GM23338 (cell line): Measurements from ENCODE around the gene APOBR. TPM values are rescaled to one million over a fixed set of nuclear protein-coding genes. Genes with fewer than 3 reads are reported as not detected.
"Not testable (repeated sequence)": the region's sequence is repeated elsewhere in the genome, so short reads cannot be mapped to it uniquely, and the experiment has no call there.

Experiments
- ATAC-seq: fragments of 200-7000 bp; cut with Tn5 transposase; 3 replicates; pipeline ENCODE4 v1.9.1; 2020
- DNase-seq: peaks from one replicate; pipeline ENCODE4 v3.0.0-alpha.2; 2015; ENCODE audit warnings: low spot score
- H2AFZ ChIP-seq: fragments of 200-600 bp; sonication (generic); 2 replicates; pipeline ENCODE4 v1.8.0; 2016; ENCODE audit warnings: antibody characterized with exemption, mild to moderate bottlenecking, moderate library complexity
- H3F3A ChIP-seq: fragments of 200-600 bp; sonication (generic); replicated peaks from 2 replicates; pipeline ENCODE4 v1.8.0; 2017; ENCODE audit warnings: antibody characterized with exemption, mixed run types, low read depth
- H3K27ac ChIP-seq: fragments of 200-600 bp; sonication (generic); 2 replicates; pipeline ENCODE4 v1.6.1; 2016; ENCODE audit warnings: low read depth
- H3K27me3 ChIP-seq: fragments of 200-600 bp; sonication (generic); 2 replicates; pipeline ENCODE4 v1.8.0; 2016; ENCODE audit warnings: mild to moderate bottlenecking, mixed run types, moderate library complexity; ENCODE audit not compliant: insufficient read depth
- H3K36me3 ChIP-seq: fragments of 200-600 bp; sonication (generic); 2 replicates; pipeline ENCODE4 v1.8.0; 2016; ENCODE audit warnings: mild to moderate bottlenecking; ENCODE audit not compliant: insufficient read depth
- H3K4me1 ChIP-seq: fragments of 200-600 bp; sonication (generic); 2 replicates; pipeline ENCODE4 v1.8.0; 2016; ENCODE audit warnings: mild to moderate bottlenecking, moderate library complexity; ENCODE audit not compliant: insufficient read depth
- H3K4me2 ChIP-seq: fragments of 200-600 bp; sonication (generic); 2 replicates; pipeline ENCODE4 v1.7.1; 2017; ENCODE audit warnings: mixed run types
- H3K4me3 ChIP-seq: fragments of 200-600 bp; sonication (generic); 2 replicates; pipeline ENCODE4 v1.6.1; 2016; ENCODE audit warnings: mixed run types
- H3K79me2 ChIP-seq: fragments of 200-600 bp; sonication (generic); replicated peaks from 2 replicates; pipeline ENCODE4 v1.8.0; 2017; ENCODE audit warnings: mild to moderate bottlenecking; ENCODE audit not compliant: insufficient read depth
- H3K9me2 ChIP-seq: fragments of 200-600 bp; sonication (generic); 2 replicates; pipeline ENCODE4 v1.8.0; 2017; ENCODE audit not compliant: insufficient read depth
- H4K20me1 ChIP-seq: fragments of 200-600 bp; sonication (generic); replicated peaks from 2 replicates; pipeline ENCODE4 v1.8.0; 2017; ENCODE audit warnings: mild to moderate bottlenecking; ENCODE audit not compliant: insufficient read depth
- H3K27ac Mint-ChIP-seq: 2 replicates; pipeline ENCODE4 v1.8.0; 2020; ENCODE audit warnings: inconsistent platforms, mild to moderate bottlenecking, moderate library complexity, mixed read lengths
- H3K27me3 Mint-ChIP-seq: 3 replicates; pipeline ENCODE4 v1.8.0; 2022; ENCODE audit warnings: low read depth, mild to moderate bottlenecking, moderate library complexity, mixed read lengths, inconsistent platforms; ENCODE audit not compliant: insufficient read depth, poor library complexity
- H3K36me3 Mint-ChIP-seq: 3 replicates; pipeline ENCODE4 v1.8.0; 2021; ENCODE audit warnings: low read depth, mild to moderate bottlenecking, inconsistent platforms, moderate library complexity, mixed read lengths
- H3K4me1 Mint-ChIP-seq: 3 replicates; pipeline ENCODE4 v1.8.0; 2020; ENCODE audit warnings: mild to moderate bottlenecking, inconsistent platforms, mixed read lengths
- H3K4me3 Mint-ChIP-seq: 3 replicates; pipeline ENCODE4 v1.8.0; 2021; ENCODE audit warnings: moderate library complexity, mild to moderate bottlenecking, inconsistent platforms, mixed read lengths
- H3K9me3 Mint-ChIP-seq: 3 replicates; pipeline ENCODE4 v1.8.0; 2020; ENCODE audit warnings: moderate library complexity, mild to moderate bottlenecking, inconsistent platforms, mixed read lengths
- EZH2 ChIP-seq: fragments of 200-600 bp; sonication (generic); IDR thresholded peaks from one replicate; pipeline ENCODE4 v1.8.0; 2017; ENCODE audit warnings: antibody characterized with exemption, mild to moderate bottlenecking, low read depth; ENCODE audit not compliant: unreplicated experiment
- EZH2phosphoT487 ChIP-seq: fragments of 200-600 bp; sonication (generic); IDR thresholded peaks from one replicate; pipeline ENCODE4 v1.8.1; 2018; ENCODE audit warnings: antibody characterized with exemption; ENCODE audit not compliant: unreplicated experiment
- JUNB ChIP-seq: IDR thresholded peaks from one replicate; pipeline ENCODE4 v1.6.1; 2016; ENCODE audit warnings: antibody characterized with exemption; ENCODE audit not compliant: unreplicated experiment
- NANOG ChIP-seq: IDR thresholded peaks from 2 replicates; pipeline ENCODE4 v1.6.1; 2016; ENCODE audit warnings: antibody characterized with exemption, borderline replicate concordance
- STAT1 ChIP-seq: IDR thresholded peaks from one replicate; pipeline ENCODE4 v1.6.1; 2016; ENCODE audit warnings: antibody characterized with exemption; ENCODE audit not compliant: unreplicated experiment
- ZNF114 ChIP-seq: fragments of 250-450 bp; sonication (Bioruptor Pico); IDR thresholded peaks from 2 replicates; pipeline ENCODE4 v1.5.0; 2020; ENCODE audit warnings: mild to moderate bottlenecking, moderate library complexity
- ZNF331 ChIP-seq: fragments of 250-450 bp; sonication (Bioruptor Pico); IDR thresholded peaks from 2 replicates; pipeline ENCODE4 v1.5.0; 2020; ENCODE audit warnings: low read depth, mild to moderate bottlenecking, moderate library complexity
- ZNF462 ChIP-seq: fragments of 250-450 bp; sonication (Bioruptor Pico); IDR thresholded peaks from 2 replicates; pipeline ENCODE4 v1.5.0; 2020; ENCODE audit warnings: mild to moderate bottlenecking, moderate library complexity
- polyA plus RNA-seq: library from polyadenylated mRNA; unstranded; fragments of >200 nt; fragmentation: Nextera tagmentation; extraction: Ambion mirVana; gene quantifications from 2 replicates; pipeline ENCODE4 v1.2.1, GENCODE V29; 2016
- total RNA-seq: library from RNA; depleted of rRNA; stranded (reverse); fragments of >200 nt; shearing (Covaris generic); gene quantifications from 2 replicates; pipeline ENCODE4 v1.2.3, GENCODE V29; 2014
- TF ChIP-seq, protein P1 (sequence below), 2 experiments: fragments of 200-600 bp in 1 of 2; sonication (generic) in 1 of 2; conservative IDR thresholded peaks; 2 replicates each; pipeline versions ENCODE4 v1.5.1 to v1.6.1; 2016 to 2017; ENCODE audit warnings: antibody characterized with exemption in 2 of 2, low read depth in 2 of 2, mild to moderate bottlenecking in 2 of 2, moderate library complexity in 1 of 2
- TF ChIP-seq, protein P2 (sequence below): IDR thresholded peaks from 2 replicates; pipeline ENCODE4 v1.6.1; 2016; ENCODE audit warnings: antibody characterized with exemption

APOBR gene
- total and polyA plus RNA-seq, 2 experiments from 2014 or later, result 0.07 TPM; not detected in 1

DNA sequence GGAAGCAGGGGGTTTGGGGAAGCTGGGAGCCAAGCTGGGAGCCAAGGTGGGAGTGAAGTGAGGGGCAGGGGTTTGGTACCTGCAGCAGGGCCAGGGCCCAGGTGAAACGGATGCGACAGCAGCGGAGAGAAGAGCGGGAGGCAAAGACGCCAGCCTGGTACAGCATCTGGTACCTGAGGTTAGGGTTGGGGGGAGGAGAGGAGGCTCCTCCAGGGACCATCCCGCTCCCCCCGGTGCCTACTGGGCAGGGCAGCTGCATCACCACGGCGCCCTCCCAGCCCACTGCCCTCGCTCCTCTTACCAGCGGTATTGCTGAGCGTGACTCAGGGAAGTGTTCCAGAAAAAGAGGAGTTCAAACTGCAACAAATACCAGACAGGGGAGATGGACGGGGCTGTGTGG lies 12.4 kb upstream of the APOBR start:
- Histone ChIP-seq H3K4me2 (no peak overlapping the region), H3K27me3 (no peaks in the 10 kb centered on the region), H3F3A (no peaks in the 10 kb centered on the region), H3K4me3 (no peak overlapping the region), H3K4me1 (no peaks in the 10 kb centered on the region), H3K79me2 (no peaks in the 10 kb centered on the region), H3K36me3 (no peaks in the 10 kb centered on the region), H2AFZ (no peak overlapping the region), H3K9me2 (no peaks in the 10 kb centered on the region), H3K27ac (no peak overlapping the region), H4K20me1 (no peaks in the 10 kb centered on the region)
- Mint-ChIP-seq H3K36me3 (peaks cover 6% of the 10 kb centered on the region; the same call in 2 of the 3 replicates), H3K27ac (no peak overlapping the region), H3K9me3 (no peaks in the 10 kb centered on the region), H3K4me1 (no peaks in the 10 kb centered on the region), H3K27me3 (peaks cover 2% of the 10 kb centered on the region), H3K4me3 (no peak overlapping the region)
- TF ChIP-seq, protein P1, sequence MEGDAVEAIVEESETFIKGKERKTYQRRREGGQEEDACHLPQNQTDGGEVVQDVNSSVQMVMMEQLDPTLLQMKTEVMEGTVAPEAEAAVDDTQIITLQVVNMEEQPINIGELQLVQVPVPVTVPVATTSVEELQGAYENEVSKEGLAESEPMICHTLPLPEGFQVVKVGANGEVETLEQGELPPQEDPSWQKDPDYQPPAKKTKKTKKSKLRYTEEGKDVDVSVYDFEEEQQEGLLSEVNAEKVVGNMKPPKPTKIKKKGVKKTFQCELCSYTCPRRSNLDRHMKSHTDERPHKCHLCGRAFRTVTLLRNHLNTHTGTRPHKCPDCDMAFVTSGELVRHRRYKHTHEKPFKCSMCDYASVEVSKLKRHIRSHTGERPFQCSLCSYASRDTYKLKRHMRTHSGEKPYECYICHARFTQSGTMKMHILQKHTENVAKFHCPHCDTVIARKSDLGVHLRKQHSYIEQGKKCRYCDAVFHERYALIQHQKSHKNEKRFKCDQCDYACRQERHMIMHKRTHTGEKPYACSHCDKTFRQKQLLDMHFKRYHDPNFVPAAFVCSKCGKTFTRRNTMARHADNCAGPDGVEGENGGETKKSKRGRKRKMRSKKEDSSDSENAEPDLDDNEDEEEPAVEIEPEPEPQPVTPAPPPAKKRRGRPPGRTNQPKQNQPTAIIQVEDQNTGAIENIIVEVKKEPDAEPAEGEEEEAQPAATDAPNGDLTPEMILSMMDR (conservative IDR thresholded peaks at IDR 0.05; ENCODE audit: low read depth in 2 of 2), result no peak
- TF ChIP-seq ZNF114 (CRISPR knock-in tag) (no peak), EZH2phosphoT487 (no peak), JUNB (no peak), STAT1 (no peak), ZNF462 (CRISPR knock-in tag) (no peak), ZNF331 (CRISPR knock-in tag) (no peak), EZH2 (no peak), NANOG (no peak)
- TF ChIP-seq, protein P2, sequence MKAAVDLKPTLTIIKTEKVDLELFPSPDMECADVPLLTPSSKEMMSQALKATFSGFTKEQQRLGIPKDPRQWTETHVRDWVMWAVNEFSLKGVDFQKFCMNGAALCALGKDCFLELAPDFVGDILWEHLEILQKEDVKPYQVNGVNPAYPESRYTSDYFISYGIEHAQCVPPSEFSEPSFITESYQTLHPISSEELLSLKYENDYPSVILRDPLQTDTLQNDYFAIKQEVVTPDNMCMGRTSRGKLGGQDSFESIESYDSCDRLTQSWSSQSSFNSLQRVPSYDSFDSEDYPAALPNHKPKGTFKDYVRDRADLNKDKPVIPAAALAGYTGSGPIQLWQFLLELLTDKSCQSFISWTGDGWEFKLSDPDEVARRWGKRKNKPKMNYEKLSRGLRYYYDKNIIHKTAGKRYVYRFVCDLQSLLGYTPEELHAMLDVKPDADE, result no peak
- ATAC-seq (no peak), DNase-seq (no peak)

GRCh38 chr16:28483361-28483760 lies 11.1 kb upstream of the APOBR start:
- not testable (repeated sequence) for H3K4me2 ChIP-seq, H3K27me3 Mint-ChIP-seq, H3K4me3 Mint-ChIP-seq, H3K27me3 ChIP-seq, H3K27ac ChIP-seq, H3F3A ChIP-seq, H3K4me1 Mint-ChIP-seq, H4K20me1 ChIP-seq, H3K79me2 ChIP-seq, H3K27ac Mint-ChIP-seq, H3K4me3 ChIP-seq, H2AFZ ChIP-seq, ATAC-seq, H3K9me3 Mint-ChIP-seq, DNase-seq, H3K4me1 ChIP-seq, H3K36me3 Mint-ChIP-seq, H3K9me2 ChIP-seq, H3K36me3 ChIP-seq
